Effector CD8-positive, alpha-beta T cell (primary cell): ENCODE measurements around the gene CBX1.

Source experiments
- DNase-seq: peaks from one replicate; lab custom pipeline; 2025; lab: John Stamatoyannopoulos, UW
- total RNA-seq, 4 experiments: gene quantifications; one replicate each; lab custom pipeline; 2026; lab: John Stamatoyannopoulos, UW

Gene CBX1
- total RNA-seq: 55.8 to 65.4 (median 58.6) reads per million in 4 experiments

DNA sequence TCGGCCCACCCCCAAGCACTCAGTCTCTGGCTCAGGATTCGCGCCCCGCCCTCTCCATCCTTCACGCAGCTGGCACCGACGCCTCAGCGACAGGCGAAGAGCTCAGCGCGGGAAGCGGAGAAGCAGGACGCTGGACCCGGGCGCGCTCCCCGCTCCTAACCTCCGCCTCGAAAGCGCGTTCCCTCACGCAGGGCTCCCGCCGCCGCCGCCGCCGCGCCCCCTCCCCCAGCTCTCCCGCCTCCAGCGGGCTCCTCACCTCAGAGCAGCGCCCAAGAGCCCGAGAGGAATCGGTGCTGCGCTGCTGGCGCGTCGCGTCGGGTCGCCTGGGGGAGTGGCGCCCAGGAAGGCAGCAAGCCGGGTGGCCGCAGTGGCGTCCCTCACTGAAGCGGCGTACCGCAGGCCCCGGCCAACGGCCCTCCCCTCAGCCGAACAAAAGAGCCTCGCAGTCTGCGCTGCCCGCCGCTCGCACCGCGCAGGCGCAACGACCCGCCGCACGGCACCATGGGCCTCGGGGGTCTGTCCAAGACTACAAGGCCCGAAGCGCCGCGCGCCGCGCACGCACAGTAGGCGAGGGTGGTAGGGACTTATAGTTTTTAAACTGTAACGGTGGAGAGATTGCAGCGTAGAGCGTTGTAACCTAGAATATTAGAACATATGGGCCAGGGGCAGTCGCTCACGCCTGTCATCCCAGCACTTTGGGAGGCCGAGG lies at the start of gene CBX1:
Gene CBX1 (minus strand): TSS at position 467 of the 709 bp plus-strand sequence. CDS start 24,474 bp downstream, outside the sequence.
- DNase-seq: peak; percentile 84

DNA sequence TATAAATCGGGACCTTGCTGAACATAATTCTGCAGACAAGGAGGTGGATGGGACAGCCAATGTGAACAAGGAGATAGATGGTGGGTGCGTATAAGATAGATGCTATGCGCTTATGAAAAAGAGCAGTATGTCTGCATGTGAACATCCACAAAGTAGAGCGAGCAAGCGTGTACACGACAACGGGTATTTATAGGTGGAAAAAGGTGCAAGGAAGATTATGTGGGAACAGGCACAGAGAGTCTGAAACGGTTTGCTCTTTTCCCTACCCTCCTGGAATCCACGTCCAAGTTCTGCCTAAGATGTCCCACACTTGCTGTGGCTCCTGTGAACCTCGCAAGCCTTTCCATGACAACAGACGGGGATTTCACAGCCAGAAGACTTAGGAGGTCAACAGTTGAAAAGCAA lies 49.3 kb upstream of the CBX1 start:
- DNase-seq: no peak

GRCh38 chr17:48149787-48150463 lies 48.6 kb upstream of the CBX1 start:
- no peak for DNase-seq

- DNase-seq: no peak
Observed at GRCh38 chr17:48148854-48149786, 47.8 kb upstream of the CBX1 start.

DNA sequence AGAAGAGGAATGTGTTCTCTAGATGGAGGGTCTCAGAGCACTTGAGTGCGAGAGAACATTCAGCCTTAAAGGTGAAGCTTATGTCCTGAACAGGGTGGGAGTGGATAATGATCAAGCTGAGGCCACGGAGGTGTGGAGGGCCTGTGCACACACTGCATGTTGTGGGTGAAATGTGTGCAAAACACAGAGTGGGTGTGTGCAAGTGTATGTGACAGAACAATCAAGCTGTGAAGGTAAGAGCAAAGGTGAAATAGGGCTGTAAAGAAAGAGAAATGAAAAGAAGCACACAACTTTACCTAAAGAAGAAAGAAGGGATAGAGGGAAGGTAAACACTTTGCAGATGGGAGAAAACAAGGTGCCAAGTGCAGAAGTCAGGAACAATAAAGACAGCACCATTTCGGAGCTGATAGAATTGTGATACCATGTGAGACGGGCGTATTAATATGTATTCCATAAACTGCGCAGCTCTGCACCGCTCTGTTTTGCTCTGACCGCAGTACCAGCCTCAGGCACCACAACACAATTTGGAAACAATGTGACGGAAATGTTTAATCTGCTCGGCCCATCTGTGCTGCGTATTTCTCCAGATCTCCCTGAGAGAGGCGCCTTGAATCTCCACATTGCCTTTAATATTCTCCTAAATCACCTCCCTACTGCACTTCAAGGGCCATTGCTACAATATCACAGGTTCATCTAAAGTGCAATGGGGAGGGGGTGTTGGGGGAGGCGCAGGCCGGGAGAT lies 46.9 kb upstream of the CBX1 start:
- no peak for DNase-seq

- no peak for DNase-seq
Observed at GRCh38 chr17:48144976-48145798, 43.9 kb upstream of the CBX1 start.

DNA sequence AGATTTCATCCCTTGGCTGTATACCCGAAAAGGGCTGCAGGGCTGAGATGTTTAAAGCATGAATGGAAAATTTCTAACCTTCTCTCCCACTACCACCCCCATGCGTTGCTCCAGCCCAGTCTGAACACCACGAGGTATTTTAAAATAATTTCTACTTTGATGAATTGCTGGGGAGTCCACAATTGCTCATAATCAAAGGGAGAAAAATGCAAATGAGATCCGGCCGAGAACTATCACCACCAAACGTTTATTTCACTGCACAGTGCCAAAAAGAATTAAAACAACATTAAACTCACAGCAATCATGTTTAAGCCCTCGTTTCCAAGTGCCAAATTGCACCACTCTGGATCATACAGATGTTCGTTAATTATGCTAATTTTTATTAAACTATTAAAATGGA lies 43.0 kb upstream of the CBX1 start:
- no peak for DNase-seq

GRCh38 chr17:48143629-48144028 lies 42.4 kb upstream of the CBX1 start:
- no peak for DNase-seq

GRCh38 chr17:48139944-48140343 lies 38.7 kb upstream of the CBX1 start:
- no peak for DNase-seq

DNA sequence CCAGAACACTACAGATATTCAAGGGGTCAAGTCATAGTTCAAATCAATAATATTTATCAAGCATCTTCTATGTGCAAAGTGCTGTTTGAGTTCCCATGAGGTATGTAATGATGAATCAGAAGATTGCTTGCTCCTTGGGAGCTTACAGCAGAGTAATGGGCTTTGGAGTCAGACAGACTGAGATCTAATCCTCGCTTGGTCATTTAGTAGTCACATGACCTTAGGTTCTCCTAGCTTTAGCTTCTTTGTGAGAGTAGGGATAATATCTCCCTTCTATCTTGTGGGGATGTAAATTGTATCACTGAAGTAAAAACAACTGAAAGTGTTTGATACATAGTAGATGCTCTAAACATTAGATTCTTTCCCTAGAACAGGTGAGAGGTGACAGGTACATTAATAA lies 36.4 kb upstream of the CBX1 start:
- no peak for DNase-seq

DNA sequence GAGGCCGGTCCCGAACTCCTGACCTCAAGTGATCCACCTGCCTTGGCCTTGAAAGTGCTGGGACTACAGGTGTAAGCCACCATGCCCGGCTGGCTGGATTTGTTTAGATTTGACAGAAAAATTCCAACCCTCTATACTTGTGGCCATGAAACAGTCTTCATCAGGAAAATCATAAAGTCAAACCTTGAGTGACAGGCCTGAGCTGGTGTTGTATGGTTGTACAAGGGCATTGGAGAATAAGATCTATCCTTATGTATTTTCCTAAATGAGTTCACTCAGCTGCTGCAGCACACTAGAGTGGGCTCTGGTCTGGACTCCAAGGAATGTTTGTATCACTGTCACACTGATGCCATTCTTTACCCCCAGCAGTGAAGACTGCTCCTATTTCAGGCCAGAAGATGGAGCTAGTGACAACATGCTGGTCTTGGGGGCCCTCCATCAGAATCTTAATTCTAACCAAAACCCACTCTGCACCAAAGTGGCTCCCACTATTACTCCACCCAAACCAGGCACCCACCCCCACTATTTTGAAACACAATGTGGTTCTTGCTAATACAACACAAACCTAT lies 33.7 kb upstream of the CBX1 start:
- DNase-seq: no peak

DNA sequence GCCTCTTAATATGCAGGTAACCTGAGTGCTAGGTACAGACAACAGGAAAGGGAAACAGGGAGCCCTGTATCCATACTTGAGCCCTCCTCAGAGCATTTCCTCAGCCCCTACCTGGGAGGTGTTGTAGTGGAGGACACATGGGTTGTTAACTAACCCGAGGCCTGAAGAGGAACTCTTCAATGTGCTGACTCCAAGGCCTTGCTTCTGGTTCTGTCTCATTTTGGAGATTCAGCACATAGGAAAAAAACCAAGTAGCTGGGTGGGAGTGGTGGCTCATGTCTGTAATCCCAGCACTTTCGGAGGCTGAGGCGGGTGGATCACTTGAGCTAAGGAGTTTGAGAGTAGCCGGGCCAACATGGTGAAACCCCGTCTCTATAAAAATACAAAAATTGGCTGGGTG lies 31.1 kb upstream of the CBX1 start:
- no peak for DNase-seq

- DNase-seq: peak; percentile 7
Observed at GRCh38 chr17:48131216-48131824, 30.0 kb upstream of the CBX1 start.

GRCh38 chr17:48129981-48130380 lies 28.7 kb upstream of the CBX1 start:
- DNase-seq: no peak

DNA sequence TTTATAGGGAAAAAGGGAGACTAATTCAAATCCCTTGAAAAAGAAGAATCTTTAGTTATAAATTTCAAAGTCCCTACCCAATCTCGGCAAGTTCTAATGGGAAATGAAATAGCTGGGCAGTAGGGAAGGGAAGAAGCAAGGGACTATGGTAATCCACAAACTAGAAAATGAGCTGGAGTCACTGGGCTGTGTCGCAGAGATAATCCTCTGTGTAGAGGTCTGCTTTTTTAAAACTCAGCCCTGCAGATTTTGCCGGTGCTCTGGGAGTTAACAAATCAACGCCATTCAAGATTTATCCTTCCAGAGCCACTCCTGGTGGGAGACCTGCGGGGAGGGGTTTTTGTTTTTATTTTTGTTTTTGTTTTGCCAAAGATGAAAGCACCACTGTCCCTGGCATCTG lies 27.1 kb upstream of the CBX1 start:
- DNase-seq: no peak

GRCh38 chr17:48127371-48128051 lies 26.2 kb upstream of the CBX1 start:
- DNase-seq: no peak

DNA sequence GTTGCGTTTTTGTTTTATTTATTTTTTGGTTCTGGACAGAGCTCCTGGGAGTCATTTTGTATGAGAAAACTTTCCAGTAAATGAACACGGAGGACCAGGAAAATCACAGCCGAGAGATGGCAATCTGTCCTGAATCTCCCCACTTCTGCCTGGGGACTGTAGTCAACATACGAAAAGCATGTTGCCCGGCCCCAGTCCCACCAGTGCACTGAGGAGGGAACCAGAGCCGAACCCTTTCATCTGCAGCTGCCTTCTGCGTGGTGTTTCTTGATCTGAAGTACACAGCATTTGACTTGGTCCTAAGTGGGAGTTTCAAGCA lies 25.2 kb upstream of the CBX1 start:
- no peak for DNase-seq

GRCh38 chr17:48125829-48126531 lies 24.7 kb upstream of the CBX1 start:
- no peak for DNase-seq
